T-helper 1 cell treated with Interleukin-12 subunit alpha and Interleukin-12 subunit beta and Interleukin-4 antibody, amounts not matched to agents 30 μg/mL and 1 μg/mL, for 36 hours (primary cell): ENCODE measurements around the gene SLC7A6OS.

Source experiments
- H3K27ac Mint-ChIP-seq: one replicate; pipeline ENCODE4 v1.8.0; 2021; ENCODE audit warnings: mild to moderate bottlenecking, mixed read lengths
- H3K27me3 Mint-ChIP-seq: one replicate; pipeline ENCODE4 v1.8.0; 2021; ENCODE audit warnings: low read depth, mixed read lengths
- H3K36me3 Mint-ChIP-seq: one replicate; pipeline ENCODE4 v1.8.0; 2021; ENCODE audit warnings: low read depth, mixed read lengths
- H3K4me1 Mint-ChIP-seq: one replicate; pipeline ENCODE4 v1.8.0; 2021; ENCODE audit warnings: low read depth, mixed read lengths
- H3K4me3 Mint-ChIP-seq: one replicate; pipeline ENCODE4 v1.8.0; 2021; ENCODE audit warnings: mild to moderate bottlenecking, moderate library complexity, mixed read lengths
- H3K9me3 Mint-ChIP-seq: one replicate; pipeline ENCODE4 v1.8.0; 2021; ENCODE audit warnings: mixed read lengths

Gene SLC7A6OS

GRCh38 chr16:68310774-68311511 lies at the start of gene SLC7A6OS, which contains the start of gene PRMT7:
SLC7A6OS (minus strand) TSS chr16:68310946; CDS start chr16:68310926, 20 bp downstream.
PRMT7 (plus strand) TSS chr16:68311019; CDS start chr16:68315980, 4,961 bp downstream.
- Mint-ChIP-seq H3K4me1 (peaks cover 34% of the 10 kb centered on the region), H3K27ac (peak within 1 kb of the TSS; percentile 90), H3K27me3 (no peaks in the 10 kb centered on the region), H3K9me3 (no peaks in the 10 kb centered on the region), H3K4me3 (peak within 1 kb of the TSS; percentile 94), H3K36me3 (peaks cover 36% of the 10 kb centered on the region)

GRCh38 chr16:68359398-68360191 lies 48.8 kb upstream of the SLC7A6OS start:
- Mint-ChIP-seq H3K27ac (no peak overlapping the region), H3K36me3 (peaks cover 35% of the 10 kb centered on the region), H3K4me3 (no peak overlapping the region), H3K27me3 (no peaks in the 10 kb centered on the region), H3K9me3 (no peaks in the 10 kb centered on the region), H3K4me1 (peaks cover 31% of the 10 kb centered on the region)

GRCh38 chr16:68358951-68359350 lies 48.2 kb upstream of the SLC7A6OS start:
- no peaks in the 10 kb centered on the region for H3K9me3 Mint-ChIP-seq
- peaks cover 38% of the 10 kb centered on the region for H3K36me3 Mint-ChIP-seq
- peaks cover 31% of the 10 kb centered on the region for H3K4me1 Mint-ChIP-seq
- no peaks in the 10 kb centered on the region for H3K27me3 Mint-ChIP-seq
- no peak overlapping the region for H3K4me3 Mint-ChIP-seq
- no peak overlapping the region for H3K27ac Mint-ChIP-seq

GRCh38 chr16:68357923-68358322 lies 47.2 kb upstream of the SLC7A6OS start:
- H3K4me1 Mint-ChIP-seq, result peaks cover 31% of the 10 kb centered on the region
- no peaks in the 10 kb centered on the region for H3K27me3 Mint-ChIP-seq
- H3K27ac Mint-ChIP-seq, result no peak overlapping the region
- H3K4me3 Mint-ChIP-seq, result no peak overlapping the region
- no peaks in the 10 kb centered on the region for H3K9me3 Mint-ChIP-seq
- peaks cover 45% of the 10 kb centered on the region for H3K36me3 Mint-ChIP-seq

GRCh38 chr16:68357521-68357922 lies 46.8 kb upstream of the SLC7A6OS start:
- Mint-ChIP-seq H3K36me3 (peaks cover 47% of the 10 kb centered on the region), H3K27ac (no peak overlapping the region), H3K9me3 (no peaks in the 10 kb centered on the region), H3K4me1 (peaks cover 31% of the 10 kb centered on the region), H3K27me3 (no peaks in the 10 kb centered on the region), H3K4me3 (no peak overlapping the region)

GRCh38 chr16:68356919-68357286 lies 46.2 kb upstream of the SLC7A6OS start:
- Mint-ChIP-seq H3K4me3 (peak overlapping the region; percentile 65), H3K4me1 (peaks cover 31% of the 10 kb centered on the region), H3K27me3 (no peaks in the 10 kb centered on the region), H3K27ac (peak overlapping the region; percentile 36), H3K36me3 (peaks cover 47% of the 10 kb centered on the region), H3K9me3 (no peaks in the 10 kb centered on the region)

GRCh38 chr16:68356249-68356918 lies 45.6 kb upstream of the SLC7A6OS start:
- Mint-ChIP-seq H3K36me3 (peaks cover 51% of the 10 kb centered on the region), H3K27me3 (no peaks in the 10 kb centered on the region), H3K9me3 (no peaks in the 10 kb centered on the region), H3K4me3 (peak overlapping the region; percentile 65), H3K4me1 (peaks cover 31% of the 10 kb centered on the region), H3K27ac (peak overlapping the region; percentile 75)

GRCh38 chr16:68355447-68356248 lies 44.9 kb upstream of the SLC7A6OS start:
- H3K36me3 Mint-ChIP-seq, result peaks cover 49% of the 10 kb centered on the region
- no peak overlapping the region for H3K27ac Mint-ChIP-seq
- no peaks in the 10 kb centered on the region for H3K9me3 Mint-ChIP-seq
- peaks cover 31% of the 10 kb centered on the region for H3K4me1 Mint-ChIP-seq
- H3K4me3 Mint-ChIP-seq, result peak overlapping the region; percentile 65
- H3K27me3 Mint-ChIP-seq, result no peaks in the 10 kb centered on the region

GRCh38 chr16:68354816-68355215 lies 44.1 kb upstream of the SLC7A6OS start:
- Mint-ChIP-seq H3K27ac (no peak overlapping the region), H3K9me3 (no peaks in the 10 kb centered on the region), H3K27me3 (no peaks in the 10 kb centered on the region), H3K36me3 (peaks cover 49% of the 10 kb centered on the region), H3K4me3 (no peak overlapping the region), H3K4me1 (peaks cover 31% of the 10 kb centered on the region)

- Mint-ChIP-seq H3K27me3 (no peaks in the 10 kb centered on the region), H3K4me3 (no peak overlapping the region), H3K9me3 (no peaks in the 10 kb centered on the region), H3K36me3 (peaks cover 59% of the 10 kb centered on the region), H3K27ac (no peak overlapping the region), H3K4me1 (peaks cover 32% of the 10 kb centered on the region)
Observed at GRCh38 chr16:68353366-68353765, 42.6 kb upstream of the SLC7A6OS start.

- peaks cover 29% of the 10 kb centered on the region for H3K4me1 Mint-ChIP-seq
- peaks cover 56% of the 10 kb centered on the region for H3K36me3 Mint-ChIP-seq
- no peaks in the 10 kb centered on the region for H3K27me3 Mint-ChIP-seq
- no peak overlapping the region for H3K27ac Mint-ChIP-seq
- no peak overlapping the region for H3K4me3 Mint-ChIP-seq
- no peaks in the 10 kb centered on the region for H3K9me3 Mint-ChIP-seq
Observed at GRCh38 chr16:68351991-68352431, 41.3 kb upstream of the SLC7A6OS start.

- Mint-ChIP-seq H3K27ac (no peak overlapping the region), H3K27me3 (no peaks in the 10 kb centered on the region), H3K4me3 (no peak overlapping the region), H3K4me1 (peaks cover 25% of the 10 kb centered on the region), H3K36me3 (peaks cover 58% of the 10 kb centered on the region), H3K9me3 (no peaks in the 10 kb centered on the region)
Observed at GRCh38 chr16:68351463-68351862, 40.7 kb upstream of the SLC7A6OS start.

- H3K9me3 Mint-ChIP-seq, result no peaks in the 10 kb centered on the region
- H3K4me3 Mint-ChIP-seq, result no peak overlapping the region
- no peak overlapping the region for H3K27ac Mint-ChIP-seq
- peaks cover 58% of the 10 kb centered on the region for H3K36me3 Mint-ChIP-seq
- H3K27me3 Mint-ChIP-seq, result no peaks in the 10 kb centered on the region
- H3K4me1 Mint-ChIP-seq, result peaks cover 21% of the 10 kb centered on the region
Observed at GRCh38 chr16:68350813-68351350, 40.1 kb upstream of the SLC7A6OS start.
